ENCODE measurements around the gene ZFP36L2. TPM values are rescaled to one million over a fixed set of nuclear protein-coding genes. Genes with fewer than 3 reads are reported as not detected.

Gene ZFP36L2
- total and polyA plus RNA-seq, 2 donors (not counting 1 experiment from before 2014, with no cell fraction given) = 94.9 to 482 TPM

DNA sequence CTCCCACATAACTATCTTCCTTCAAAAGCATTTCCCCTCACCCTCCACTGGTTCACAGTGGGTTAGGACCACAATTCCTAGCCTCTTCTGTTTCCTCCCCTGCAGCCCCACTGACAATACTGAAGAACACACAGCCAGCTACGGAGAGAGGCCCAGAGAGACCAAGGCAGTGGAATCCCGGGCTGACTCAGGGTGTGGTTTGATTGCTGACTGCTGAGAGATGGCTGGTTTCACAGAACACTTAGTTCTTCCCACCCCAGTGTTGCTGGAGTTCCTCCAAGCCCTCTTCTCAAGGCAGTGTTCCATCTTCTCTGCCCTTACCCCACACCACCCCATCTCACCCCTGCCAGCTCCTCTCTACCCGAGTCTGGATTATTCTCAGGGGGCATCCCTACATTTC, 43.3 kb upstream of the ZFP36L2 start:
- Mint-ChIP-seq H3K4me3 (no peak overlapping the region), H3K9me3 (ENCODE audit: insufficient read depth) (no peaks in the 10 kb centered on the region), H3K4me1 (no peaks in the 10 kb centered on the region), H3K27me3 (no peaks in the 10 kb centered on the region), H3K27ac (no peak overlapping the region)
- H3K27me3 ChIP-seq (replicated peaks in 1 of 4; ENCODE audit: control extremely low read depth in 1 of 4, control insufficient read depth in 3 of 4, insufficient read depth in 4 of 4, low read length in 3 of 4) = no peaks in the 10 kb centered on the region
- CTCF ChIA-PET = no interaction called here
- peaks cover 0 to 41% of the 10 kb centered on the region in 2 experiments for H3K36me3 ChIP-seq (replicated peaks in 1 of 2; ENCODE audit: control extremely low read depth in 1 of 2, control insufficient read depth in 1 of 2, extremely low read depth in 1 of 2, insufficient read depth in 2 of 2, low read length in 1 of 2)
- H3K9me3 ChIP-seq (ENCODE audit: control extremely low read depth in 1 of 3, control insufficient read depth in 2 of 3, insufficient read depth in 1 of 3, low read length in 2 of 3) = no peaks in the 10 kb centered on the region
- TF ChIP-seq, protein P1, sequence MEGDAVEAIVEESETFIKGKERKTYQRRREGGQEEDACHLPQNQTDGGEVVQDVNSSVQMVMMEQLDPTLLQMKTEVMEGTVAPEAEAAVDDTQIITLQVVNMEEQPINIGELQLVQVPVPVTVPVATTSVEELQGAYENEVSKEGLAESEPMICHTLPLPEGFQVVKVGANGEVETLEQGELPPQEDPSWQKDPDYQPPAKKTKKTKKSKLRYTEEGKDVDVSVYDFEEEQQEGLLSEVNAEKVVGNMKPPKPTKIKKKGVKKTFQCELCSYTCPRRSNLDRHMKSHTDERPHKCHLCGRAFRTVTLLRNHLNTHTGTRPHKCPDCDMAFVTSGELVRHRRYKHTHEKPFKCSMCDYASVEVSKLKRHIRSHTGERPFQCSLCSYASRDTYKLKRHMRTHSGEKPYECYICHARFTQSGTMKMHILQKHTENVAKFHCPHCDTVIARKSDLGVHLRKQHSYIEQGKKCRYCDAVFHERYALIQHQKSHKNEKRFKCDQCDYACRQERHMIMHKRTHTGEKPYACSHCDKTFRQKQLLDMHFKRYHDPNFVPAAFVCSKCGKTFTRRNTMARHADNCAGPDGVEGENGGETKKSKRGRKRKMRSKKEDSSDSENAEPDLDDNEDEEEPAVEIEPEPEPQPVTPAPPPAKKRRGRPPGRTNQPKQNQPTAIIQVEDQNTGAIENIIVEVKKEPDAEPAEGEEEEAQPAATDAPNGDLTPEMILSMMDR (IDR thresholded peaks at IDR 0.05) = no peak
- no peak for TF ChIP-seq EZH2 (IDR thresholded peaks at IDR 0.05; ENCODE audit: borderline replicate concordance, insufficient read depth, low read depth, low read length, poor library complexity, severe bottlenecking)
- ATAC-seq (ENCODE audit: low read depth) = no peak
- POLR2A ChIA-PET = no interaction called here
- no peak overlapping the region for H3K4me3 ChIP-seq (ENCODE audit: control extremely low read depth in 1 of 5, extremely low read depth in 1 of 5, insufficient read depth in 1 of 5, low read depth in 2 of 5, low read length in 4 of 5)
- intact Hi-C loops (cut with micrococcal nuclease) = no loop called here
- H2AFZ ChIP-seq (ENCODE audit: insufficient read depth, low read depth, low read length, poor library complexity, severe bottlenecking) = no peak overlapping the region
- no CpG with 5 or more reads among the region's 3 CpGs for WGBS (ENCODE audit: insufficient coverage)
- no peak overlapping the region for H3K9ac ChIP-seq (ENCODE audit: low read length)
- H3K4me1 ChIP-seq (ENCODE audit: control insufficient read depth in 2 of 2, insufficient read depth in 2 of 2, low read length in 2 of 2) = no peaks in the 10 kb centered on the region
- no peak overlapping the region for H3K27ac ChIP-seq (ENCODE audit: low read length in 2 of 2)
- no peak overlapping the region for H3K4me2 ChIP-seq (replicated peaks; ENCODE audit: low read depth, low read length, poor library complexity, severe bottlenecking)
- no peaks in the 10 kb centered on the region for H3K79me2 ChIP-seq (ENCODE audit: control insufficient read depth, insufficient read depth, low read length)
- H4K20me1 ChIP-seq (ENCODE audit: control insufficient read depth, insufficient read depth, low read length, poor library complexity, severe bottlenecking) = no peaks in the 10 kb centered on the region
- DNase-seq = no peak

DNA sequence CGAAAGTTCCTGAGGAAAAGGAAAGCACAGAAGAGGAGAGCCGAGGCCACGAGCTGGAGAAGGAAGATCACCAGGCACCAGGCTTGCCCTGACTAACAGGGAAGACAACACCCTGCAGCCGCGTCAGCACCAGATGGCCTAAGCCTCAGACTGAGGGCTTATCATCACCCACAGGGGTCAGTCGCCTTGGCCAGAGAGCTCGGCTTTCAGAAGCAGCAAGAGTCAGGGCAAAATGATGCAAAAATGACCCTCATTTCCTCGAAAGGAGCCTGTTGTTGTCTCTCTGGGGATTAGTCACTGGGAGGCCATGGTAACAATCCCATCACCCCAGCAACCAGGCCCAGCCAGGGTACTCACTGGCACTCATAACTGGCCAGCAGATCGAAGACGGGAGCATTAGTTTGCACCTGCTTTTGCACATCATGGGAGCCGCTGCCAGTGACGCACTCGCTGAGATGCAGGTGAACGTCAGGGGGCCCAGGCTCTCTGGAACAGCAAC, 42.7 kb upstream of the ZFP36L2 start:
- no peak overlapping the region for H3K4me2 ChIP-seq (replicated peaks; ENCODE audit: low read depth, low read length, poor library complexity, severe bottlenecking)
- H3K4me1 ChIP-seq (ENCODE audit: control insufficient read depth in 2 of 2, insufficient read depth in 2 of 2, low read length in 2 of 2) = no peaks in the 10 kb centered on the region
- no peak overlapping the region for H2AFZ ChIP-seq (ENCODE audit: insufficient read depth, low read depth, low read length, poor library complexity, severe bottlenecking)
- no peak for TF ChIP-seq EZH2 (IDR thresholded peaks at IDR 0.05; ENCODE audit: borderline replicate concordance, insufficient read depth, low read depth, low read length, poor library complexity, severe bottlenecking)
- TF ChIP-seq, protein P1 (IDR thresholded peaks at IDR 0.05) = no peak
- no peaks in the 10 kb centered on the region for H3K9me3 ChIP-seq (ENCODE audit: control extremely low read depth in 1 of 3, control insufficient read depth in 2 of 3, insufficient read depth in 1 of 3, low read length in 2 of 3)
- no peaks in the 10 kb centered on the region for H4K20me1 ChIP-seq (ENCODE audit: control insufficient read depth, insufficient read depth, low read length, poor library complexity, severe bottlenecking)
- ATAC-seq (ENCODE audit: low read depth) (no peak), DNase-seq (no peak)
- ChIA-PET POLR2A (no interaction called here), CTCF (no interaction called here)
- no peaks in the 10 kb centered on the region for H3K4me1 Mint-ChIP-seq
- H3K36me3 ChIP-seq (replicated peaks in 1 of 2; ENCODE audit: control extremely low read depth in 1 of 2, control insufficient read depth in 1 of 2, extremely low read depth in 1 of 2, insufficient read depth in 2 of 2, low read length in 1 of 2) = peaks cover 0 to 37% of the 10 kb centered on the region in 2 experiments
- H3K27ac ChIP-seq (ENCODE audit: low read length in 2 of 2) = no peak overlapping the region
- H3K9ac ChIP-seq (ENCODE audit: low read length) = no peak overlapping the region
- WGBS (ENCODE audit: insufficient coverage) = 98% methylated on average over 13 of the region's 14 CpGs
- H3K4me3 ChIP-seq (ENCODE audit: control extremely low read depth in 1 of 5, extremely low read depth in 1 of 5, insufficient read depth in 1 of 5, low read depth in 2 of 5, low read length in 4 of 5) = no peak overlapping the region
- H3K79me2 ChIP-seq (ENCODE audit: control insufficient read depth, insufficient read depth, low read length) = no peaks in the 10 kb centered on the region
- H3K9me3 Mint-ChIP-seq (ENCODE audit: insufficient read depth) = no peaks in the 10 kb centered on the region
- intact Hi-C loops (cut with micrococcal nuclease) = no loop called here
- no peaks in the 10 kb centered on the region for H3K27me3 Mint-ChIP-seq
- H3K27me3 ChIP-seq (replicated peaks in 1 of 4; ENCODE audit: control extremely low read depth in 1 of 4, control insufficient read depth in 3 of 4, insufficient read depth in 4 of 4, low read length in 3 of 4) = no peaks in the 10 kb centered on the region
- H3K4me3 Mint-ChIP-seq = no peak overlapping the region
- no peak overlapping the region for H3K27ac Mint-ChIP-seq
